Ascending aorta (tissue), 2 donors: ENCODE measurements around the gene MRNIP. TPM values are rescaled to one million over a fixed set of nuclear protein-coding genes. Genes with fewer than 3 reads are reported as not detected.

Source experiments
- DNase-seq, 2 donors: peaks; one replicate each; pipeline ENCODE4 v3.0.0-alpha.2; 2019; ENCODE audit warnings: low spot score in 2 of 2
- H3K27ac ChIP-seq, 2 donors: fragments of 200-600 bp; sonication (generic); one replicate each; pipeline ENCODE4 v1.5.1; 2016 to 2017; ENCODE audit warnings: mild to moderate bottlenecking in 1 of 2
- H3K27me3 ChIP-seq: fragments of 200-600 bp; sonication (generic); one replicate; pipeline ENCODE4 v1.5.1; 2017
- H3K36me3 ChIP-seq, 2 donors: fragments of 200-600 bp; sonication (generic); one replicate each; pipeline ENCODE4 v1.5.1; 2016
- H3K4me1 ChIP-seq, 2 donors: fragments of 200-600 bp; sonication (generic); one replicate each; pipeline ENCODE4 v1.5.1; 2016 to 2017; ENCODE audit warnings: mild to moderate bottlenecking in 1 of 2
- H3K4me3 ChIP-seq, 2 donors: fragments of 200-600 bp; sonication (generic); one replicate each; pipeline ENCODE4 v1.5.1; 2016 to 2017; ENCODE audit warnings: mild to moderate bottlenecking in 1 of 2
- H3K9me3 ChIP-seq, 2 donors: fragments of 200-600 bp; sonication (generic); one replicate each; pipeline ENCODE4 v1.5.1; 2016
- CTCF ChIP-seq, 3 experiments: fragments of 200-600 bp in 2 of 3; fragments of 450-650 bp in 1 of 3; sonication (generic) in 2 of 3; IDR thresholded peaks; one replicate each; pipeline ENCODE4 v1.5.1; 2016 to 2019; ENCODE audit warnings: antibody characterized with exemption in 3 of 3, mild to moderate bottlenecking in 1 of 3, moderate library complexity in 1 of 3
- intact Hi-C: fragments of 100-400 bp; cut with DNase I; formaldehyde crosslinking; loops from one replicate; pipeline ENCODE4 v1.15.1; 2023
- total RNA-seq: library from RNA; depleted of rRNA; stranded (reverse); fragments of >200 nt; gene quantifications from one replicate; pipeline ENCODE4 v1.1.0, GENCODE V29; 2016

Gene MRNIP
- total RNA-seq, 1 donor from 2014 or later: 17.3 TPM

GRCh38 chr5:179823937-179824744 is 34.5 kb downstream of the MRNIP start:
- no peak for DNase-seq
- H3K9me3 ChIP-seq: no peaks in the 10 kb centered on the region
- H3K27me3 ChIP-seq: no peaks in the 10 kb centered on the region
- peaks cover 26 to 42% of the 10 kb centered on the region in 2 donors for H3K4me1 ChIP-seq
- intact Hi-C loops: loop anchor here (5.0 kb wide), 1 partner anchor 33 kb away; the partner anchor contains the start of gene MRNIP
- peaks cover 65 to 68% of the 10 kb centered on the region in 2 donors for H3K36me3 ChIP-seq
- no peak overlapping the region for H3K27ac ChIP-seq
- H3K4me3 ChIP-seq: peak overlapping the region; percentile 19 to 98
- no peak for TF ChIP-seq CTCF (IDR thresholded peaks at IDR 0.05)

- peaks cover 34 to 42% of the 10 kb centered on the region in 2 donors for H3K4me1 ChIP-seq
- peak overlapping the region; percentile 84 to 98 for H3K4me3 ChIP-seq
- H3K36me3 ChIP-seq: peaks cover 49 to 52% of the 10 kb centered on the region in 2 donors
- H3K27ac ChIP-seq: peak overlapping the region in 1 of 2 donors; percentile 100
- no peaks in the 10 kb centered on the region for H3K27me3 ChIP-seq
- intact Hi-C loops: loop anchor here (5.0 kb wide), 1 partner anchor 35 kb away; the partner anchor contains the start of gene MRNIP
- TF ChIP-seq CTCF (IDR thresholded peaks at IDR 0.05): no peak
- no peak for DNase-seq
- H3K9me3 ChIP-seq: no peaks in the 10 kb centered on the region
These were observed 36.1 kb downstream of the MRNIP start for GRCh38 chr5:179822444-179822990.

GRCh38 chr5:179822059-179822432 is 36.6 kb downstream of the MRNIP start:
- H3K36me3 ChIP-seq: peaks cover 44 to 47% of the 10 kb centered on the region in 2 donors
- intact Hi-C loops: loop anchor here (5.0 kb wide), 1 partner anchor 35 kb away; the partner anchor contains the start of gene MRNIP
- peak overlapping the region; percentile 98 to 100 for H3K27ac ChIP-seq
- peaks cover 34 to 46% of the 10 kb centered on the region in 2 donors for H3K4me1 ChIP-seq
- TF ChIP-seq CTCF (IDR thresholded peaks at IDR 0.05): no peak
- H3K4me3 ChIP-seq: peak overlapping the region; percentile 84 to 98
- DNase-seq: no peak
- no peaks in the 10 kb centered on the region for H3K27me3 ChIP-seq
- no peaks in the 10 kb centered on the region for H3K9me3 ChIP-seq

GRCh38 chr5:179821298-179822058 is 37.1 kb downstream of the MRNIP start:
- intact Hi-C loops: loop anchor here (2.0 to 5.0 kb wide), 2 partner anchors 36 to 199 kb away; partner anchors contain the start of genes HNRNPH1 and MRNIP
- peaks cover 38 to 41% of the 10 kb centered on the region in 2 donors for H3K36me3 ChIP-seq
- H3K4me1 ChIP-seq: peaks cover 34 to 51% of the 10 kb centered on the region in 2 donors
- H3K27ac ChIP-seq: peak overlapping the region; percentile 98 to 100
- no peaks in the 10 kb centered on the region for H3K9me3 ChIP-seq
- peak; percentile 90 to 98 for DNase-seq
- no peaks in the 10 kb centered on the region for H3K27me3 ChIP-seq
- H3K4me3 ChIP-seq: peak overlapping the region; percentile 84 to 98
- TF ChIP-seq CTCF (IDR thresholded peaks at IDR 0.05): peak in 2 of 3 experiments; percentile 11 to 19
